MM.1S (cell line): ENCODE data around the gene NLRP5.

Experiments used
- DNase-seq: peaks from one replicate; pipeline ENCODE4 v3.0.0-alpha.2; 2015
- H2AFZ ChIP-seq: fragments of 300-600 bp; sonication (generic); 2 replicates; pipeline ENCODE4 v1.6.0; 2016; ENCODE audit warnings: antibody characterized with exemption, low read length
- H3F3A ChIP-seq: fragments of 300-600 bp; sonication (generic); 2 replicates; pipeline ENCODE4 v1.6.1; 2016; ENCODE audit warnings: mild to moderate bottlenecking, antibody characterized with exemption, low read length, moderate library complexity, mixed read lengths; ENCODE audit not compliant: insufficient read depth
- H3K27ac ChIP-seq: fragments of 300-600 bp; sonication (generic); 2 replicates; pipeline ENCODE4 v1.5.1; 2016; ENCODE audit warnings: mild to moderate bottlenecking, low read length
- H3K27me3 ChIP-seq: fragments of 300-600 bp; sonication (generic); replicated peaks from 2 replicates; pipeline ENCODE4 v1.6.0; 2016; ENCODE audit warnings: low read length; ENCODE audit not compliant: insufficient read depth
- H3K36me3 ChIP-seq: fragments of 300-600 bp; sonication (generic); replicated peaks from 2 replicates; pipeline ENCODE4 v1.6.1; 2016; ENCODE audit warnings: mild to moderate bottlenecking, low read length, mixed read lengths; ENCODE audit not compliant: insufficient read depth
- H3K4me1 ChIP-seq: fragments of 300-600 bp; sonication (generic); 2 replicates; pipeline ENCODE4 v1.6.1; 2016; ENCODE audit warnings: low read length, mixed read lengths
- H3K4me2 ChIP-seq: fragments of 300-600 bp; sonication (generic); 2 replicates; pipeline ENCODE4 v1.6.0; 2016; ENCODE audit warnings: low read depth, low read length
- H3K4me3 ChIP-seq: fragments of 300-600 bp; sonication (generic); 2 replicates; pipeline ENCODE4 v1.5.1; 2016; ENCODE audit warnings: low read length, mixed read lengths
- H3K79me2 ChIP-seq: fragments of 300-600 bp; sonication (generic); 2 replicates; pipeline ENCODE4 v1.6.1; 2016; ENCODE audit warnings: mixed run types, low read length, mixed read lengths
- H3K9ac ChIP-seq: fragments of 300-600 bp; sonication (generic); 2 replicates; pipeline ENCODE4 v1.6.1; 2016; ENCODE audit warnings: low read length, mixed read lengths
- H3K9me2 ChIP-seq: fragments of 300-600 bp; sonication (generic); replicated peaks from 2 replicates; pipeline ENCODE4 v1.6.1; 2016; ENCODE audit warnings: mild to moderate bottlenecking, low read length, mixed read lengths; ENCODE audit not compliant: insufficient read depth
- H3K9me3 ChIP-seq: fragments of 300-600 bp; sonication (generic); replicated peaks from 2 replicates; pipeline ENCODE4 v1.6.1; 2016; ENCODE audit warnings: mild to moderate bottlenecking, low read length, mixed read lengths; ENCODE audit not compliant: insufficient read depth
- H4K20me1 ChIP-seq: fragments of 300-600 bp; sonication (generic); 2 replicates; pipeline ENCODE4 v1.6.1; 2016; ENCODE audit warnings: mild to moderate bottlenecking, low read length, moderate library complexity, mixed read lengths; ENCODE audit not compliant: insufficient read depth
- CTCF ChIP-seq: fragments of 300-600 bp; sonication (generic); IDR thresholded peaks from 2 replicates; pipeline ENCODE4 v1.5.1; 2016; ENCODE audit warnings: antibody characterized with exemption, low read length, mixed read lengths
- EZH2 ChIP-seq: fragments of 300-600 bp; sonication (generic); optimal IDR thresholded peaks from 2 replicates; pipeline ENCODE3; 2017; ENCODE audit warnings: low read depth, mild to moderate bottlenecking, antibody characterized with exemption, low read length, mixed read lengths
- EZH2phosphoT487 ChIP-seq: fragments of 300-600 bp; sonication (generic); IDR thresholded peaks from 2 replicates; pipeline ENCODE4 v1.6.1; 2018; ENCODE audit warnings: antibody characterized with exemption, low read length

The NLRP5 gene

GRCh38 chr19:56069642-56070041 lies 83.1 kb downstream of the NLRP5 start:
- no peaks in the 10 kb centered on the region for H3K9me2 ChIP-seq
- H3K27ac ChIP-seq: no peak overlapping the region
- DNase-seq: peak; percentile 67
- no peaks in the 10 kb centered on the region for H3F3A ChIP-seq
- H4K20me1 ChIP-seq: no peaks in the 10 kb centered on the region
- peaks cover 17% of the 10 kb centered on the region for H3K4me1 ChIP-seq
- no peaks in the 10 kb centered on the region for H3K36me3 ChIP-seq
- no peaks in the 10 kb centered on the region for H3K79me2 ChIP-seq
- H3K4me3 ChIP-seq: no peak overlapping the region
- peaks cover 6% of the 10 kb centered on the region; the same call in 1 of the 2 replicates for H3K27me3 ChIP-seq
- no peak overlapping the region for H3K9ac ChIP-seq
- no peaks in the 10 kb centered on the region for H3K9me3 ChIP-seq
- no peak overlapping the region for H2AFZ ChIP-seq
- peak overlapping the region; percentile 30; the same call in 1 of the 2 replicates for H3K4me2 ChIP-seq
- TF ChIP-seq EZH2phosphoT487 (no peak), CTCF (no peak), EZH2 (no peak)

GRCh38 chr19:56071151-56071550 lies 84.6 kb downstream of the NLRP5 start:
- Histone ChIP-seq H3K27ac (no peak overlapping the region), H3F3A (no peaks in the 10 kb centered on the region), H3K4me1 (peaks cover 14% of the 10 kb centered on the region), H3K9me2 (no peaks in the 10 kb centered on the region), H3K4me2 (no peak overlapping the region), H3K79me2 (no peaks in the 10 kb centered on the region), H3K9ac (no peak overlapping the region), H2AFZ (no peak overlapping the region), H4K20me1 (no peaks in the 10 kb centered on the region), H3K4me3 (no peak overlapping the region), H3K9me3 (no peaks in the 10 kb centered on the region), H3K36me3 (no peaks in the 10 kb centered on the region), H3K27me3 (no peaks in the 10 kb centered on the region)
- DNase-seq: peak; percentile 31
- TF ChIP-seq EZH2: no peak
- TF ChIP-seq CTCF: peak; percentile 20

- TF ChIP-seq EZH2 (no peak), CTCF (peak; percentile 80)
- Histone ChIP-seq H3F3A (no peaks in the 10 kb centered on the region), H3K27ac (no peak overlapping the region), H3K9me2 (no peaks in the 10 kb centered on the region), H3K9me3 (no peaks in the 10 kb centered on the region), H3K79me2 (no peaks in the 10 kb centered on the region), H2AFZ (no peak overlapping the region), H3K4me1 (no peaks in the 10 kb centered on the region), H4K20me1 (no peaks in the 10 kb centered on the region), H3K27me3 (no peaks in the 10 kb centered on the region), H3K4me2 (no peak overlapping the region), H3K9ac (no peak overlapping the region), H3K4me3 (no peak overlapping the region), H3K36me3 (no peaks in the 10 kb centered on the region)
- peak; percentile 35 for DNase-seq
Observed at GRCh38 chr19:56076498-56076897, 89.9 kb downstream of the NLRP5 start.

GRCh38 chr19:56079609-56080008 lies 93.0 kb downstream of the NLRP5 start:
- Histone ChIP-seq H3K9me3 (no peaks in the 10 kb centered on the region), H4K20me1 (no peaks in the 10 kb centered on the region), H3F3A (no peaks in the 10 kb centered on the region), H3K9me2 (no peaks in the 10 kb centered on the region), H2AFZ (no peak overlapping the region), H3K27ac (no peak overlapping the region), H3K4me3 (no peak overlapping the region), H3K79me2 (no peaks in the 10 kb centered on the region), H3K27me3 (no peaks in the 10 kb centered on the region), H3K4me2 (no peak overlapping the region), H3K36me3 (no peaks in the 10 kb centered on the region), H3K9ac (no peak overlapping the region), H3K4me1 (no peaks in the 10 kb centered on the region)
- DNase-seq: no peak
- TF ChIP-seq CTCF (no peak), EZH2phosphoT487 (no peak), EZH2 (no peak)
